ENCODE results near the gene SNX24.

The SNX24 gene

GRCh38 chr5:122942164-122942914, 96.9 kb downstream of the SNX24 start:
- no peaks in the 10 kb centered on the region for H3K4me1 Mint-ChIP-seq (ENCODE audit: low read depth in 2 of 2)

GRCh38 chr5:122943050-122943698, 97.8 kb downstream of the SNX24 start:
- ATAC-seq (replicated peaks) (no peak), DNase-seq (no peak)
- Mint-ChIP-seq H3K27ac (no peak overlapping the region), H3K36me3 (ENCODE audit: insufficient read depth) (peaks cover 3% of the 10 kb centered on the region), H3K4me1 (ENCODE audit: low read depth in 2 of 2) (no peaks in the 10 kb centered on the region), H3K9me3 (no peaks in the 10 kb centered on the region), H3K27me3 (no peaks in the 10 kb centered on the region), H3K4me3 (no peak overlapping the region)

More at GRCh38 chr5:122942164-122942914, 96.9 kb downstream of the SNX24 start:
- no peak overlapping the region for H3K4me3 Mint-ChIP-seq
- ATAC-seq (replicated peaks) (no peak), DNase-seq (no peak)
- no peak overlapping the region for H3K27ac Mint-ChIP-seq
- no peaks in the 10 kb centered on the region for H3K27me3 Mint-ChIP-seq
- no peaks in the 10 kb centered on the region for H3K9me3 Mint-ChIP-seq
- H3K36me3 Mint-ChIP-seq (ENCODE audit: insufficient read depth), result peaks cover 3% of the 10 kb centered on the region

- H3K27ac Mint-ChIP-seq, result no peak overlapping the region
- H3K9me3 Mint-ChIP-seq, result no peaks in the 10 kb centered on the region
- ATAC-seq (replicated peaks) (no peak), DNase-seq (no peak)
- no peak overlapping the region for H3K4me3 Mint-ChIP-seq
- no peaks in the 10 kb centered on the region for H3K27me3 Mint-ChIP-seq
- no peaks in the 10 kb centered on the region for H3K4me1 Mint-ChIP-seq (ENCODE audit: low read depth in 2 of 2)
- no peaks in the 10 kb centered on the region for H3K36me3 Mint-ChIP-seq (ENCODE audit: insufficient read depth)
These were observed 98.6 kb downstream of the SNX24 start for GRCh38 chr5:122944051-122944450.

- ATAC-seq (replicated peaks), result no peak
- H3K27me3 Mint-ChIP-seq, result no peaks in the 10 kb centered on the region
- H3K4me3 Mint-ChIP-seq, result no peak overlapping the region
- no peaks in the 10 kb centered on the region for H3K4me1 Mint-ChIP-seq (ENCODE audit: low read depth in 2 of 2)
- H3K9me3 Mint-ChIP-seq, result no peaks in the 10 kb centered on the region
- no peaks in the 10 kb centered on the region for H3K36me3 Mint-ChIP-seq (ENCODE audit: insufficient read depth)
- H3K27ac Mint-ChIP-seq, result no peak overlapping the region
- no peak for DNase-seq
These were observed 102.0 kb downstream of the SNX24 start for GRCh38 chr5:122947372-122947771.

- no peaks in the 10 kb centered on the region for H3K27me3 Mint-ChIP-seq
- ATAC-seq (replicated peaks) (no peak), DNase-seq (no peak)
- no peaks in the 10 kb centered on the region for H3K36me3 Mint-ChIP-seq (ENCODE audit: insufficient read depth)
- H3K4me1 Mint-ChIP-seq (ENCODE audit: low read depth in 2 of 2), result no peaks in the 10 kb centered on the region
- H3K4me3 Mint-ChIP-seq, result no peak overlapping the region
- no peaks in the 10 kb centered on the region for H3K9me3 Mint-ChIP-seq
- H3K27ac Mint-ChIP-seq, result no peak overlapping the region
These were observed 102.4 kb downstream of the SNX24 start for GRCh38 chr5:122947772-122948171.

- Mint-ChIP-seq H3K4me3 (no peak overlapping the region), H3K27ac (no peak overlapping the region), H3K4me1 (ENCODE audit: low read depth in 2 of 2) (no peaks in the 10 kb centered on the region), H3K9me3 (no peaks in the 10 kb centered on the region), H3K36me3 (ENCODE audit: insufficient read depth) (no peaks in the 10 kb centered on the region), H3K27me3 (no peaks in the 10 kb centered on the region)
- ATAC-seq (replicated peaks) (no peak), DNase-seq (no peak)
These were observed 102.9 kb downstream of the SNX24 start for GRCh38 chr5:122948319-122948718.

- Mint-ChIP-seq H3K36me3 (ENCODE audit: insufficient read depth) (no peaks in the 10 kb centered on the region), H3K4me1 (ENCODE audit: low read depth in 2 of 2) (no peaks in the 10 kb centered on the region), H3K9me3 (no peaks in the 10 kb centered on the region), H3K27me3 (no peaks in the 10 kb centered on the region), H3K27ac (no peak overlapping the region), H3K4me3 (no peak overlapping the region)
- ATAC-seq (replicated peaks) (no peak), DNase-seq (no peak)
These were observed 106.2 kb downstream of the SNX24 start for GRCh38 chr5:122951658-122952057.

- Mint-ChIP-seq H3K36me3 (ENCODE audit: insufficient read depth) (no peaks in the 10 kb centered on the region), H3K9me3 (no peaks in the 10 kb centered on the region), H3K4me1 (ENCODE audit: low read depth in 2 of 2) (no peaks in the 10 kb centered on the region), H3K27ac (peak overlapping the region in 1 of 2 donors; percentile 41), H3K4me3 (no peak overlapping the region), H3K27me3 (no peaks in the 10 kb centered on the region)
- ATAC-seq (replicated peaks) (no peak), DNase-seq (no peak)
These were observed 109.3 kb downstream of the SNX24 start for GRCh38 chr5:122954719-122955118.

- Mint-ChIP-seq H3K27ac (no peak overlapping the region), H3K36me3 (ENCODE audit: insufficient read depth) (no peaks in the 10 kb centered on the region), H3K9me3 (no peaks in the 10 kb centered on the region), H3K4me3 (no peak overlapping the region), H3K4me1 (ENCODE audit: low read depth in 2 of 2) (no peaks in the 10 kb centered on the region), H3K27me3 (no peaks in the 10 kb centered on the region)
- DNase-seq (no peak), ATAC-seq (replicated peaks) (no peak)
These were observed 112.0 kb downstream of the SNX24 start for GRCh38 chr5:122957457-122957856.

GRCh38 chr5:122959740-122960445, 114.5 kb downstream of the SNX24 start:
- Mint-ChIP-seq H3K27ac (no peak overlapping the region), H3K4me3 (no peak overlapping the region), H3K9me3 (no peaks in the 10 kb centered on the region), H3K4me1 (ENCODE audit: low read depth in 2 of 2) (no peaks in the 10 kb centered on the region), H3K27me3 (no peaks in the 10 kb centered on the region), H3K36me3 (ENCODE audit: insufficient read depth) (peaks cover 3% of the 10 kb centered on the region)
- no peak for DNase-seq
- no peak for ATAC-seq (replicated peaks)

GRCh38 chr5:122963305-122963704, 117.9 kb downstream of the SNX24 start:
- Mint-ChIP-seq H3K9me3 (no peaks in the 10 kb centered on the region), H3K36me3 (ENCODE audit: insufficient read depth) (peaks cover 3% of the 10 kb centered on the region), H3K27me3 (no peaks in the 10 kb centered on the region), H3K27ac (no peak overlapping the region), H3K4me1 (ENCODE audit: low read depth in 2 of 2) (no peaks in the 10 kb centered on the region), H3K4me3 (no peak overlapping the region)
- ATAC-seq (replicated peaks) (no peak), DNase-seq (no peak)

GRCh38 chr5:122965111-122965510, 119.7 kb downstream of the SNX24 start:
- no peak overlapping the region for H3K4me3 Mint-ChIP-seq
- no peaks in the 10 kb centered on the region for H3K4me1 Mint-ChIP-seq (ENCODE audit: low read depth in 2 of 2)
- no peak overlapping the region for H3K27ac Mint-ChIP-seq
- ATAC-seq (replicated peaks) (no peak), DNase-seq (no peak)
- H3K27me3 Mint-ChIP-seq, result no peaks in the 10 kb centered on the region
- no peaks in the 10 kb centered on the region for H3K9me3 Mint-ChIP-seq
- H3K36me3 Mint-ChIP-seq (ENCODE audit: insufficient read depth), result peaks cover 3% of the 10 kb centered on the region

GRCh38 chr5:122967085-122967484, 121.7 kb downstream of the SNX24 start:
- Mint-ChIP-seq H3K4me3 (no peak overlapping the region), H3K27me3 (no peaks in the 10 kb centered on the region), H3K27ac (no peak overlapping the region), H3K9me3 (no peaks in the 10 kb centered on the region), H3K4me1 (ENCODE audit: low read depth in 2 of 2) (no peaks in the 10 kb centered on the region), H3K36me3 (ENCODE audit: insufficient read depth) (peaks cover 7% of the 10 kb centered on the region)
- DNase-seq, result no peak
- no peak for ATAC-seq (replicated peaks)

GRCh38 chr5:122967625-122968024, 122.2 kb downstream of the SNX24 start:
- H3K27ac Mint-ChIP-seq, result no peak overlapping the region
- H3K36me3 Mint-ChIP-seq (ENCODE audit: insufficient read depth), result peaks cover 7% of the 10 kb centered on the region
- H3K27me3 Mint-ChIP-seq, result no peaks in the 10 kb centered on the region
- ATAC-seq (replicated peaks) (no peak), DNase-seq (no peak)
- no peaks in the 10 kb centered on the region for H3K9me3 Mint-ChIP-seq
- H3K4me1 Mint-ChIP-seq (ENCODE audit: low read depth in 2 of 2), result no peaks in the 10 kb centered on the region
- no peak overlapping the region for H3K4me3 Mint-ChIP-seq

All from effector memory CD8-positive, alpha-beta T cell (primary cell).